Measurements from ENCODE around the gene SLC16A14. TPM values are rescaled to one million over a fixed set of nuclear protein-coding genes. Genes with fewer than 3 reads are reported as not detected.

SLC16A14 gene
- total RNA-seq, 1 donor from 2014 or later = 4.2 TPM

GRCh38 chr2:230000118-230000841, 68.4 kb downstream of the SLC16A14 start:
- no peaks in the 10 kb centered on the region for H3K9me3 Mint-ChIP-seq (ENCODE audit: unreplicated experiment)
- TF ChIP-seq EZH2 (IDR thresholded peaks at IDR 0.05; ENCODE audit: insufficient read depth, low read length) (no peak), CTCF (IDR thresholded peaks at IDR 0.05; ENCODE audit: insufficient read depth, low read depth, low read length) (no peak)
- no peaks in the 10 kb centered on the region for H3K27me3 Mint-ChIP-seq (ENCODE audit: low read depth, unreplicated experiment)
- H3K4me1 Mint-ChIP-seq (ENCODE audit: low read depth, unreplicated experiment) = no peaks in the 10 kb centered on the region
- H3K4me3 Mint-ChIP-seq (ENCODE audit: unreplicated experiment) = no peak overlapping the region
- no peak overlapping the region for H3K27ac Mint-ChIP-seq (ENCODE audit: unreplicated experiment)
- H3K36me3 Mint-ChIP-seq (ENCODE audit: low read depth, unreplicated experiment) = peaks cover 4% of the 10 kb centered on the region
- Histone ChIP-seq H3K9ac (ENCODE audit: low read length) (no peak overlapping the region), H3K27ac (ENCODE audit: low read depth, low read length) (no peak overlapping the region), H3K4me2 (ENCODE audit: low read length) (no peak overlapping the region), H3K4me3 (ENCODE audit: insufficient read depth, low read depth, low read length) (no peak overlapping the region), H3K36me3 (ENCODE audit: insufficient read depth, low read length) (no peaks in the 10 kb centered on the region), H2AFZ (ENCODE audit: low read depth, low read length) (no peak overlapping the region), H4K20me1 (ENCODE audit: insufficient read depth, low read length) (no peaks in the 10 kb centered on the region), H3K27me3 (ENCODE audit: insufficient read depth, low read length) (no peaks in the 10 kb centered on the region), H3K79me2 (ENCODE audit: insufficient read depth, low read length) (no peaks in the 10 kb centered on the region), H3K4me1 (ENCODE audit: insufficient read depth, low read length) (no peaks in the 10 kb centered on the region), H3K9me3 (ENCODE audit: insufficient read depth, low read depth, low read length) (no peaks in the 10 kb centered on the region)
- no peak for FAIRE-seq
- no peak for DNase-seq (ENCODE audit: low read depth)

- Mint-ChIP-seq H3K4me1 (ENCODE audit: low read depth, unreplicated experiment) (no peaks in the 10 kb centered on the region), H3K9me3 (ENCODE audit: unreplicated experiment) (no peaks in the 10 kb centered on the region), H3K4me3 (ENCODE audit: unreplicated experiment) (no peak overlapping the region), H3K27ac (ENCODE audit: unreplicated experiment) (no peak overlapping the region), H3K36me3 (ENCODE audit: low read depth, unreplicated experiment) (peaks cover 2% of the 10 kb centered on the region), H3K27me3 (ENCODE audit: low read depth, unreplicated experiment) (no peaks in the 10 kb centered on the region)
- no peak for DNase-seq (ENCODE audit: low read depth)
- Histone ChIP-seq H3K9ac (ENCODE audit: low read length) (no peak overlapping the region), H3K9me3 (ENCODE audit: insufficient read depth, low read depth, low read length) (no peaks in the 10 kb centered on the region), H3K4me2 (ENCODE audit: low read length) (no peak overlapping the region), H2AFZ (ENCODE audit: low read depth, low read length) (no peak overlapping the region), H3K4me1 (ENCODE audit: insufficient read depth, low read length) (no peaks in the 10 kb centered on the region), H3K36me3 (ENCODE audit: insufficient read depth, low read length) (no peaks in the 10 kb centered on the region), H3K4me3 (ENCODE audit: insufficient read depth, low read depth, low read length) (no peak overlapping the region), H3K27ac (ENCODE audit: low read depth, low read length) (no peak overlapping the region), H4K20me1 (ENCODE audit: insufficient read depth, low read length) (no peaks in the 10 kb centered on the region), H3K27me3 (ENCODE audit: insufficient read depth, low read length) (no peaks in the 10 kb centered on the region), H3K79me2 (ENCODE audit: insufficient read depth, low read length) (no peaks in the 10 kb centered on the region)
- FAIRE-seq = no peak
- no peak for TF ChIP-seq EZH2 (IDR thresholded peaks at IDR 0.05; ENCODE audit: insufficient read depth, low read length)
- TF ChIP-seq CTCF (IDR thresholded peaks at IDR 0.05; ENCODE audit: insufficient read depth, low read depth, low read length) = no peak
These were observed 71.2 kb downstream of the SLC16A14 start for GRCh38 chr2:229997565-229997964.

- no peak overlapping the region for H3K4me2 ChIP-seq (ENCODE audit: low read length)
- FAIRE-seq (no peak), DNase-seq (ENCODE audit: low read depth) (no peak)
- H3K27me3 ChIP-seq (ENCODE audit: insufficient read depth, low read length) = no peaks in the 10 kb centered on the region
- no peak overlapping the region for H3K4me3 ChIP-seq (ENCODE audit: insufficient read depth, low read depth, low read length)
- no peak overlapping the region for H3K9ac ChIP-seq (ENCODE audit: low read length)
- TF ChIP-seq EZH2 (IDR thresholded peaks at IDR 0.05; ENCODE audit: insufficient read depth, low read length) (no peak), CTCF (IDR thresholded peaks at IDR 0.05; ENCODE audit: insufficient read depth, low read depth, low read length) (no peak)
- no peaks in the 10 kb centered on the region for H3K9me3 ChIP-seq (ENCODE audit: insufficient read depth, low read depth, low read length)
- no peaks in the 10 kb centered on the region for H4K20me1 ChIP-seq (ENCODE audit: insufficient read depth, low read length)
- no peaks in the 10 kb centered on the region for H3K4me1 ChIP-seq (ENCODE audit: insufficient read depth, low read length)
- no peaks in the 10 kb centered on the region for H3K27me3 Mint-ChIP-seq (ENCODE audit: low read depth, unreplicated experiment)
- no peak overlapping the region for H3K27ac ChIP-seq (ENCODE audit: low read depth, low read length)
- H3K4me1 Mint-ChIP-seq (ENCODE audit: low read depth, unreplicated experiment) = no peaks in the 10 kb centered on the region
- no peak overlapping the region for H3K4me3 Mint-ChIP-seq (ENCODE audit: unreplicated experiment)
- no peaks in the 10 kb centered on the region for H3K36me3 ChIP-seq (ENCODE audit: insufficient read depth, low read length)
- H3K27ac Mint-ChIP-seq (ENCODE audit: unreplicated experiment) = no peak overlapping the region
- no peaks in the 10 kb centered on the region for H3K79me2 ChIP-seq (ENCODE audit: insufficient read depth, low read length)
- no peak overlapping the region for H2AFZ ChIP-seq (ENCODE audit: low read depth, low read length)
- peaks cover 2% of the 10 kb centered on the region for H3K36me3 Mint-ChIP-seq (ENCODE audit: low read depth, unreplicated experiment)
- H3K9me3 Mint-ChIP-seq (ENCODE audit: unreplicated experiment) = no peaks in the 10 kb centered on the region
These were observed 72.4 kb downstream of the SLC16A14 start for GRCh38 chr2:229996320-229996719.
